NCI-H2107 treated with DMSO at 0.1 percent for 48 hours (cell line): ENCODE results near the gene DNMBP.
"Not testable (repeated sequence)": the region's sequence is repeated elsewhere in the genome, so short reads cannot be mapped to it uniquely, and the experiment has no call there.

ENCODE experiments used
- DNase-seq: peaks from one replicate; lab custom pipeline; 2025; ENCODE audit not compliant: unreplicated experiment; lab: John Stamatoyannopoulos, UW

DNMBP gene

GRCh38 chr10:99916776-99917175 lies 93.0 kb downstream of the DNMBP start:
- no peak for DNase-seq

- no peak for DNase-seq
Measured at GRCh38 chr10:99915414-99915813, 94.3 kb downstream of the DNMBP start.

- no peak for DNase-seq
Measured at GRCh38 chr10:99914236-99914635, 95.5 kb downstream of the DNMBP start.

GRCh38 chr10:99913831-99914235 lies 95.9 kb downstream of the DNMBP start:
- no peak for DNase-seq

GRCh38 chr10:99912041-99912440 lies 97.7 kb downstream of the DNMBP start:
- no peak for DNase-seq

GRCh38 chr10:99908512-99908911 lies 101.2 kb downstream of the DNMBP start:
- DNase-seq = no peak

GRCh38 chr10:99906470-99906869 lies 103.3 kb downstream of the DNMBP start:
- no peak for DNase-seq

GRCh38 chr10:99905971-99906370 lies 103.8 kb downstream of the DNMBP start:
- no peak for DNase-seq

GRCh38 chr10:99895867-99896266 lies 113.9 kb downstream of the DNMBP start:
- no peak for DNase-seq

- not testable (repeated sequence) for DNase-seq
Measured at GRCh38 chr10:99895066-99895465, 114.7 kb downstream of the DNMBP start.

GRCh38 chr10:99894613-99895012 lies 115.1 kb downstream of the DNMBP start:
- DNase-seq = no peak

- no peak for DNase-seq
Measured at GRCh38 chr10:99888622-99889021, 121.1 kb downstream of the DNMBP start.

GRCh38 chr10:99883523-99883922 lies 126.2 kb downstream of the DNMBP start:
- DNase-seq = no peak

GRCh38 chr10:99881371-99881770 lies 128.4 kb downstream of the DNMBP start:
- no peak for DNase-seq

GRCh38 chr10:99880080-99880835 lies 129.5 kb downstream of the DNMBP start:
- no peak for DNase-seq

GRCh38 chr10:99875473-99875872 lies 134.3 kb downstream of the DNMBP start:
- no peak for DNase-seq

GRCh38 chr10:99874341-99875085 lies 135.2 kb downstream of the DNMBP start:
- no peak for DNase-seq

GRCh38 chr10:99873846-99874245 lies 135.9 kb downstream of the DNMBP start:
- DNase-seq = no peak

- DNase-seq = no peak
Measured at GRCh38 chr10:99872367-99873162, 137.2 kb downstream of the DNMBP start.

- no peak for DNase-seq
Measured at GRCh38 chr10:99870123-99870730, 139.5 kb downstream of the DNMBP start.

GRCh38 chr10:99869581-99870122 lies 140.1 kb downstream of the DNMBP start:
- DNase-seq = no peak
